OCI-LY1 (cell line): ENCODE measurements around the gene TRNP1.

Experiments used
- EZH2 ChIP-seq: fragments of 200-600 bp; sonication (generic), shearing (Covaris generic); IDR thresholded peaks from 2 replicates; pipeline ENCODE4 v1.8.0; 2017; ENCODE audit warnings: borderline replicate concordance, mixed run types, mild to moderate bottlenecking, antibody characterized with exemption, low read length, moderate library complexity, mixed read lengths
- TF ChIP-seq, protein P1 (sequence below): fragments of 200-600 bp; sonication (generic), shearing (Covaris generic); IDR thresholded peaks from 2 replicates; pipeline ENCODE4 v1.5.1; 2017; ENCODE audit warnings: mild to moderate bottlenecking, antibody characterized with exemption, low read length, moderate library complexity, mixed read lengths

DNA sequence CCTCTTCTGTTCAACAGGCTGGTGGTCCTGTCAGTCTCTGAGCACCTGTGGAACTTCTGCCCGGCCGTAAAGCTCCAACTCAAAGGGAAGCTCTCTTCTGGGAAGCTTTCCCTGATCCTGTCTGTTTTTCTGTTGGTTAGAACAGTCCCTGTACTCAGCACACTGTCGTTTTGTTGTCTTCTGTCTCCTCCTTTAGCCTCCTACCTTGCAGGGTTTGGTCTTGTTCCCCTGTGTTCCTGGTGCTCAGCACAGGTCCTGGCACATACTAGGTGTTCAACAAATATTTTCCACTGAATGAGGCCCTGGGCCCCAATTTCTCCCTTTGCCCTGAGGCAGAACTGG is 32.9 kb upstream of the TRNP1 start:
- TF ChIP-seq, protein P1, sequence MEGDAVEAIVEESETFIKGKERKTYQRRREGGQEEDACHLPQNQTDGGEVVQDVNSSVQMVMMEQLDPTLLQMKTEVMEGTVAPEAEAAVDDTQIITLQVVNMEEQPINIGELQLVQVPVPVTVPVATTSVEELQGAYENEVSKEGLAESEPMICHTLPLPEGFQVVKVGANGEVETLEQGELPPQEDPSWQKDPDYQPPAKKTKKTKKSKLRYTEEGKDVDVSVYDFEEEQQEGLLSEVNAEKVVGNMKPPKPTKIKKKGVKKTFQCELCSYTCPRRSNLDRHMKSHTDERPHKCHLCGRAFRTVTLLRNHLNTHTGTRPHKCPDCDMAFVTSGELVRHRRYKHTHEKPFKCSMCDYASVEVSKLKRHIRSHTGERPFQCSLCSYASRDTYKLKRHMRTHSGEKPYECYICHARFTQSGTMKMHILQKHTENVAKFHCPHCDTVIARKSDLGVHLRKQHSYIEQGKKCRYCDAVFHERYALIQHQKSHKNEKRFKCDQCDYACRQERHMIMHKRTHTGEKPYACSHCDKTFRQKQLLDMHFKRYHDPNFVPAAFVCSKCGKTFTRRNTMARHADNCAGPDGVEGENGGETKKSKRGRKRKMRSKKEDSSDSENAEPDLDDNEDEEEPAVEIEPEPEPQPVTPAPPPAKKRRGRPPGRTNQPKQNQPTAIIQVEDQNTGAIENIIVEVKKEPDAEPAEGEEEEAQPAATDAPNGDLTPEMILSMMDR: no peak
- TF ChIP-seq EZH2: no peak
